Psoas muscle (tissue), 8 donors: ENCODE measurements around the gene KCNJ5. TPM values are rescaled to one million over a fixed set of nuclear protein-coding genes. Genes with fewer than 3 reads are reported as not detected.

ENCODE experiments used
- ATAC-seq, 4 donors: fragments of 200-7000 bp; cut with Tn5 transposase; one replicate each; pipeline ENCODE4 v1.9.1; 2020; ENCODE audit warnings: moderate library complexity in 3 of 4, mild to moderate bottlenecking in 2 of 4
- DNase-seq, 2 donors: peaks; one replicate each; pipeline ENCODE4 v3.0.0-alpha.2; 2020
- H3K27ac ChIP-seq: fragments of 200-600 bp; one replicate; pipeline ENCODE4 v1.8.0; 2022
- H3K27me3 ChIP-seq, 3 donors: fragments of 200-600 bp in 1 of 3; one replicate each; pipeline versions ENCODE4 v1.6.1 to v1.8.0; 2013 to 2022; ENCODE audit warnings: low read length in 2 of 3, mild to moderate bottlenecking in 2 of 3, moderate library complexity in 1 of 3; ENCODE audit not compliant: insufficient read depth in 3 of 3
- H3K36me3 ChIP-seq, 2 donors: fragments of 200-600 bp in 1 of 2; one replicate each; pipeline versions ENCODE4 v1.6.1 to v1.8.0; 2013 to 2022; ENCODE audit warnings: low read depth in 1 of 2, mild to moderate bottlenecking in 1 of 2, moderate library complexity in 1 of 2; ENCODE audit not compliant: insufficient read depth in 1 of 2
- H3K4me1 ChIP-seq: fragments of 200-600 bp; one replicate; pipeline ENCODE4 v1.8.0; 2022
- H3K4me3 ChIP-seq: fragments of 200-600 bp; one replicate; pipeline ENCODE4 v1.8.0; 2022; ENCODE audit warnings: mild to moderate bottlenecking
- H3K9me3 ChIP-seq: fragments of 200-600 bp; one replicate; pipeline ENCODE4 v1.8.0; 2022
- CTCF ChIP-seq: fragments of 200-600 bp; IDR thresholded peaks from one replicate; pipeline ENCODE4 v1.8.0; 2022; ENCODE audit warnings: antibody characterized with exemption
- WGBS, 3 donors: extraction: QIAGEN DNeasy Blood & Tissue Kit; methylation state at CpG; one replicate each; pipeline versions ENCODE4 v1.1.6 to v1.1.7; 2013; 5-methylcytosine and 5-hydroxymethylcytosine counted together
- intact Hi-C, 2 donors: fragments of 100-400 bp; cut with DNase I; formaldehyde crosslinking; loops; one replicate each; pipeline versions ENCODE4 v1.11.0 to v1.14.2; 2022
- polyA plus RNA-seq, 3 donors: library from polyadenylated mRNA; stranded (reverse); fragments of 200-250 nt; gene quantifications; one replicate each; pipeline ENCODE4 v1.2.3, GENCODE V29; 2013
- total RNA-seq, 4 donors: library from RNA; stranded (reverse); fragmentation: NEBNext Ultra II Directional in 2 of 4; extraction: Animal tissue kit (Norgen Biotek cat#: 25700) in 2 of 4; gene quantifications; one replicate each; pipeline versions ENCODE4 v1.2.1 to v1.2.4, GENCODE V29; 2021 to 2023
- donor health status: healthy with polysubstance abuse.
- donor health status: DM: no; HTN: no; CAD: no; lungs with moderate emphysema.
- donor health status: Bipolar disorder and iron deficiency.
- donor health status: healthy.
- donor health status: DM: yes; HTN: yes; CAD: no.
- donor health status: DM: no; HTN: no; CAD: no.
- donor health status: DM: no; HTN: no; CAD: no.
- donor health status: DM: yes; HTN: yes; CAD: no.

Gene KCNJ5
- total and polyA plus RNA-seq, 7 donors, result 0.01 to 0.46 (median 0.24) TPM

GRCh38 chr11:128846985-128847384 lies 44.2 kb upstream of the KCNJ5 start:
- Histone ChIP-seq H3K27me3 (peaks cover 0 to 5% (median 0%) of the 10 kb centered on the region in 3 donors), H3K4me3 (no peak overlapping the region), H3K9me3 (no peaks in the 10 kb centered on the region), H3K4me1 (no peaks in the 10 kb centered on the region), H3K36me3 (no peaks in the 10 kb centered on the region), H3K27ac (no peak overlapping the region)
- intact Hi-C loops, result no loop called here
- DNase-seq, result no peak
- WGBS, 3 donors, result 85 to 92% (median 87%) methylated on average over 4 of the region's 4 CpGs
- ATAC-seq, result no peak
- TF ChIP-seq CTCF, result no peak

GRCh38 chr11:128848815-128849455 lies 42.2 kb upstream of the KCNJ5 start:
- intact Hi-C loops, result no loop called here
- H3K4me3 ChIP-seq, result no peak overlapping the region
- no peak overlapping the region for H3K27ac ChIP-seq
- DNase-seq (peak; percentile 38 to 66), ATAC-seq (no peak)
- no peaks in the 10 kb centered on the region for H3K9me3 ChIP-seq
- WGBS, 3 donors, result 24 to 30% (median 27%) methylated on average over 10 of the region's 10 CpGs
- TF ChIP-seq CTCF, result peak; percentile 42
- no peaks in the 10 kb centered on the region for H3K36me3 ChIP-seq
- peaks cover 0 to 5% (median 0%) of the 10 kb centered on the region in 3 donors for H3K27me3 ChIP-seq
- H3K4me1 ChIP-seq, result no peaks in the 10 kb centered on the region

- no peak overlapping the region for H3K27ac ChIP-seq
- no peaks in the 10 kb centered on the region for H3K36me3 ChIP-seq
- no peak overlapping the region for H3K4me3 ChIP-seq
- no peaks in the 10 kb centered on the region for H3K27me3 ChIP-seq
- no peaks in the 10 kb centered on the region for H3K9me3 ChIP-seq
- no peak for TF ChIP-seq CTCF
- DNase-seq (no peak), ATAC-seq (no peak)
- no peaks in the 10 kb centered on the region for H3K4me1 ChIP-seq
- intact Hi-C loops, result no loop called here
- 79 to 90% (median 81%) methylated on average over 13 of the region's 13 CpGs for WGBS, 3 donors
Measured at GRCh38 chr11:128852327-128853023, 38.7 kb upstream of the KCNJ5 start.

GRCh38 chr11:128853559-128853958 lies 37.6 kb upstream of the KCNJ5 start:
- no peaks in the 10 kb centered on the region for H3K27me3 ChIP-seq
- H3K27ac ChIP-seq, result no peak overlapping the region
- TF ChIP-seq CTCF, result no peak
- H3K36me3 ChIP-seq, result no peaks in the 10 kb centered on the region
- intact Hi-C loops, result no loop called here
- H3K9me3 ChIP-seq, result no peaks in the 10 kb centered on the region
- no peak for DNase-seq
- ATAC-seq, result no peak
- no peaks in the 10 kb centered on the region for H3K4me1 ChIP-seq
- H3K4me3 ChIP-seq, result no peak overlapping the region
- WGBS, 3 donors, result 86 to 93% (median 88%) methylated on average over 6 of the region's 6 CpGs
